Heart left ventricle (tissue), 16 donors: ENCODE data around the gene SEC24A. TPM values are rescaled to one million over a fixed set of nuclear protein-coding genes. Genes with fewer than 3 reads are reported as not detected.

Source experiments
- ATAC-seq, 4 donors: fragments of 200-7000 bp; cut with Tn5 transposase; one replicate each; pipeline ENCODE4 v1.9.1; 2020 to 2022; ENCODE audit warnings: moderate library complexity in 4 of 4, mild to moderate bottlenecking in 3 of 4, moderate number of reproducible peaks in 1 of 4
- DNase-seq, 5 donors: peaks; one replicate each; pipeline ENCODE4 v3.0.0-alpha.2; 2020
- H3K27ac ChIP-seq, 12 donors: fragments of 200-600 bp; sonication (generic) in 4 of 12; one replicate each; pipeline versions ENCODE4 v1.5.0 to v1.8.0; 2016 to 2022; ENCODE audit warnings: mild to moderate bottlenecking in 2 of 12
- H3K27me3 ChIP-seq, 9 donors: fragments of 200-600 bp; sonication (generic) in 2 of 9; one replicate each; pipeline versions ENCODE4 v1.5.1 to v1.8.0; 2016 to 2022; ENCODE audit warnings: mild to moderate bottlenecking in 3 of 9
- H3K36me3 ChIP-seq, 9 donors: fragments of 200-600 bp; sonication (generic) in 2 of 9; one replicate each; pipeline versions ENCODE4 v1.5.0 to v1.8.0; 2018 to 2022; ENCODE audit warnings: mild to moderate bottlenecking in 2 of 9
- H3K4me1 ChIP-seq, 12 donors: fragments of 200-600 bp; sonication (generic) in 4 of 12; one replicate each; pipeline versions ENCODE4 v1.5.0 to v1.8.0; 2016 to 2022; ENCODE audit warnings: mild to moderate bottlenecking in 3 of 12
- H3K4me3 ChIP-seq, 12 donors: fragments of 200-600 bp; sonication (generic) in 4 of 12; one replicate each; pipeline versions ENCODE4 v1.5.0 to v1.8.0; 2017 to 2022; ENCODE audit warnings: mild to moderate bottlenecking in 9 of 12, moderate library complexity in 4 of 12
- H3K9me3 ChIP-seq, 12 donors: fragments of 200-600 bp; sonication (generic) in 4 of 12; one replicate each; pipeline versions ENCODE4 v1.5.0 to v1.8.0; 2016 to 2022; ENCODE audit warnings: mild to moderate bottlenecking in 1 of 12
- POLR2A ChIP-seq, 2 donors: fragments of 450-650 bp; IDR thresholded peaks; one replicate each; pipeline ENCODE4 v1.6.1; 2017; ENCODE audit warnings: antibody characterized with exemption in 2 of 2, mild to moderate bottlenecking in 2 of 2, moderate library complexity in 2 of 2
- WGBS, 4 donors: extraction: QIAGEN DNeasy Blood & Tissue Kit in 2 of 4; methylation state at CpG; one replicate each; pipeline versions ENCODE4 v1.1.5 to v1.1.7; 2013 to 2018; 5-methylcytosine and 5-hydroxymethylcytosine counted together
- intact Hi-C, 10 donors: fragments of 100-400 bp; cut with DNase I; formaldehyde crosslinking; loops; one replicate each; pipeline versions ENCODE4 v1.11.1 to v1.14.2; 2022
- polyA plus RNA-seq, 2 donors: library from polyadenylated mRNA; stranded (reverse); fragments of 200-250 nt; gene quantifications; one replicate each; pipeline ENCODE4 v1.2.3, GENCODE V29; 2013
- total RNA-seq, 9 donors: library from RNA; depleted of rRNA in 2 of 9; stranded (reverse); fragments of >200 nt in 2 of 9; fragmentation: NEBNext Ultra II Directional in 3 of 9; extraction: Animal tissue kit (Norgen Biotek cat#: 25700) in 3 of 9; gene quantifications; one replicate each; pipeline versions ENCODE4 v1.1.0 to v1.2.4, GENCODE V29; 2016 to 2023
- TF ChIP-seq, protein P1 (sequence below), 12 donors: fragments of 200-600 bp; sonication (generic) in 4 of 12; IDR thresholded peaks; one replicate each; pipeline versions ENCODE4 v1.5.0 to v1.8.0; 2018 to 2022; ENCODE audit warnings: antibody characterized with exemption in 12 of 12, mild to moderate bottlenecking in 5 of 12
- donor health status: ischemic (EF 13 %, LVEDD 7.1; RV severe dilation, severe dysfunction).
- donor health status: healthy with polysubstance abuse.
- donor health status: DM: no; HTN: yes; CAD: no.
- donor health status: DM: no; HTN: no; CAD: no.
- donor health status: ischemic (EF 25% LVEDD 6.9; RV normal size, moderate dysfunction).
- donor health status: ischemic (EF 25% LVEDD 5.7; RV mildly dilated, moderate dysfunction).
- donor health status: healthy.
- donor health status: DM: yes; HTN: yes; CAD: no.
- donor health status: ischemic (EF 35%, LVEDD 5.7; RV mildly dilated, moderate dysfunction).
- donor health status: nonischemic (EF 11% LVEDD 7.7; RV severe dilation, severe dysfunction).
- donor health status: DM: yes; HTN: yes; CAD: no.
- donor health status: PGD.
- donor health status: ischemic (EF 29% LVEDD 5.4; RV normal size, mild dysfunction).
- donor health status: nonischemic (EF 23%, LVEDD 6.1; RV moderate dilation, normal function).

The SEC24A gene
- total and polyA plus RNA-seq, 11 donors, result 2.2 to 15.7 (median 8.6) TPM

DNA sequence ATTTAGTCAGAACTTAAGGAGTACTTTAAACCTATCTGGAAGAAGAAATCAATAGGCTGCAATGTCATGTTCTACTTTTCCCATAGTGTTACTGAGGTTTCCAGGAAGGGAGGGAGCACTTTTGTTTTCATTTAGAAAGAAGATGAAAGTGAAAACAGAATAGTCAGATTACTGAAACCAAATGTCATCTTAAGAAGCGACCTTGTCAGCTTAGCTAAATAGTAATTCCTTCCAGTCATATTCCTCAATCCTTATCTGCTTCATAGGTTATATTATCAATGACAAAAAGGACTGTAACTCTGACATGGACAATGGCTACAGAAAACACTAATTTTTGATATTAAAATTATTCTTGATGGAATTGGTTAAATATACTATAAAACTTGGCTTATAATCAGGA is 43.7 kb upstream of the SEC24A start:
- Histone ChIP-seq H3K27me3 (no peaks in the 10 kb centered on the region), H3K9me3 (no peaks in the 10 kb centered on the region), H3K27ac (peak overlapping the region in 1 of 12 donors; percentile 37), H3K4me1 (peaks cover 0 to 14% (median 0%) of the 10 kb centered on the region in 12 donors), H3K36me3 (peaks cover 5 to 87% (median 73%) of the 10 kb centered on the region in 9 donors), H3K4me3 (no peak overlapping the region)
- DNase-seq, result no peak
- no peak for ATAC-seq
- intact Hi-C loops, result no loop called here
- WGBS, 4 donors, result 76 to 90% (median 80%) methylated on average over 1 of the region's 1 CpG
- TF ChIP-seq POLR2A (IDR thresholded peaks at IDR 0.05), result no peak
- TF ChIP-seq, protein P1, sequence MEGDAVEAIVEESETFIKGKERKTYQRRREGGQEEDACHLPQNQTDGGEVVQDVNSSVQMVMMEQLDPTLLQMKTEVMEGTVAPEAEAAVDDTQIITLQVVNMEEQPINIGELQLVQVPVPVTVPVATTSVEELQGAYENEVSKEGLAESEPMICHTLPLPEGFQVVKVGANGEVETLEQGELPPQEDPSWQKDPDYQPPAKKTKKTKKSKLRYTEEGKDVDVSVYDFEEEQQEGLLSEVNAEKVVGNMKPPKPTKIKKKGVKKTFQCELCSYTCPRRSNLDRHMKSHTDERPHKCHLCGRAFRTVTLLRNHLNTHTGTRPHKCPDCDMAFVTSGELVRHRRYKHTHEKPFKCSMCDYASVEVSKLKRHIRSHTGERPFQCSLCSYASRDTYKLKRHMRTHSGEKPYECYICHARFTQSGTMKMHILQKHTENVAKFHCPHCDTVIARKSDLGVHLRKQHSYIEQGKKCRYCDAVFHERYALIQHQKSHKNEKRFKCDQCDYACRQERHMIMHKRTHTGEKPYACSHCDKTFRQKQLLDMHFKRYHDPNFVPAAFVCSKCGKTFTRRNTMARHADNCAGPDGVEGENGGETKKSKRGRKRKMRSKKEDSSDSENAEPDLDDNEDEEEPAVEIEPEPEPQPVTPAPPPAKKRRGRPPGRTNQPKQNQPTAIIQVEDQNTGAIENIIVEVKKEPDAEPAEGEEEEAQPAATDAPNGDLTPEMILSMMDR (IDR thresholded peaks at IDR 0.05), result no peak

DNA sequence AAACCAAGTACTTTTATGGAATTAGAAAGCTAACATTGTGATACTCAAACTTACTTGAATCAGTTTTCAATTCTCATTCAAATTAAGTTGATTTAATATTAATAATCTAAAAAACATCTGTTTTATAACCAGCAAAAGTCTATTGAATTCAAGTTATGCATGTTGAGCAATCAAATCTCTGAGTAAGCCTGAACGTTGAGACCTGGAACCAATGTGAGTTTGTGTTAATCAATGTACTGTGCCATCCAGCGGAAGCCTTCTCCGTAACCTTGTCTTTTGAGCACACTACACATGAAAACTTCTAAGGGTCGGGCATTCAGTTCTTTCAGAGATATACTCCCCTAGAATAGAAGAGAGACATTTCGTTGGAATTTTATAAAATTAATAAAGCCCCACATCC is 41.9 kb upstream of the SEC24A start:
- Histone ChIP-seq H3K27me3 (no peaks in the 10 kb centered on the region), H3K4me1 (peaks cover 0 to 14% (median 0%) of the 10 kb centered on the region in 12 donors), H3K4me3 (no peak overlapping the region), H3K9me3 (no peaks in the 10 kb centered on the region), H3K27ac (no peak overlapping the region), H3K36me3 (peaks cover 5 to 100% (median 91%) of the 10 kb centered on the region in 9 donors)
- ATAC-seq (no peak), DNase-seq (no peak)
- intact Hi-C loops, result no loop called here
- TF ChIP-seq POLR2A (IDR thresholded peaks at IDR 0.05), result no peak
- TF ChIP-seq, protein P1 (IDR thresholded peaks at IDR 0.05), result no peak
- 89 to 93% (median 91%) methylated on average over 5 of the region's 5 CpGs for WGBS, 4 donors

DNA sequence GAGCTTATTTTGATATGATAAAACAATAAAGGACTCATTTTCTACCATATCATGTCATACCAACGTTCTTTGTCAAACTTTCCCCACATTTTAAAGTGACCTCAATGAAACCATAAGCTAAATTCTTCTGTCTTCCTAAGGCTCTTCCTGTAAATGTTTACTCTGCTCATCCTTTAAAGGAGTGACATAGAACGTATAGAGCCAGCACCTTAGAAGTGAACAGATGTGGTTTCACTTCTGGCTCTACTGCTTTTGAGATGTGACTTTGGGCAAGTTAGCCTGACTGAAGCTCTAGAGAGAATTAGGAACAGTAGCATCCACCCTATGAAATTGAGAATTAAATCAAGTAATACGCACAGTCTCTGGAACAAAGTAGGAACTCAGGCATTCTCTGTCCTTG is 40.0 kb upstream of the SEC24A start:
- DNase-seq, result no peak
- no peak for ATAC-seq
- intact Hi-C loops, result no loop called here
- Histone ChIP-seq H3K4me3 (no peak overlapping the region), H3K27ac (peak overlapping the region in 3 of 12 donors; percentile 19 to 32 (median 22)), H3K9me3 (no peaks in the 10 kb centered on the region), H3K36me3 (peaks cover 5 to 100% (median 95%) of the 10 kb centered on the region in 9 donors), H3K4me1 (peaks cover 0 to 14% (median 0%) of the 10 kb centered on the region in 12 donors), H3K27me3 (no peaks in the 10 kb centered on the region)
- TF ChIP-seq, protein P1 (IDR thresholded peaks at IDR 0.05), result no peak
- no peak for TF ChIP-seq POLR2A (IDR thresholded peaks at IDR 0.05)
- WGBS, 4 donors, result 83 to 94% (median 92%) methylated on average over 3 of the region's 3 CpGs

DNA sequence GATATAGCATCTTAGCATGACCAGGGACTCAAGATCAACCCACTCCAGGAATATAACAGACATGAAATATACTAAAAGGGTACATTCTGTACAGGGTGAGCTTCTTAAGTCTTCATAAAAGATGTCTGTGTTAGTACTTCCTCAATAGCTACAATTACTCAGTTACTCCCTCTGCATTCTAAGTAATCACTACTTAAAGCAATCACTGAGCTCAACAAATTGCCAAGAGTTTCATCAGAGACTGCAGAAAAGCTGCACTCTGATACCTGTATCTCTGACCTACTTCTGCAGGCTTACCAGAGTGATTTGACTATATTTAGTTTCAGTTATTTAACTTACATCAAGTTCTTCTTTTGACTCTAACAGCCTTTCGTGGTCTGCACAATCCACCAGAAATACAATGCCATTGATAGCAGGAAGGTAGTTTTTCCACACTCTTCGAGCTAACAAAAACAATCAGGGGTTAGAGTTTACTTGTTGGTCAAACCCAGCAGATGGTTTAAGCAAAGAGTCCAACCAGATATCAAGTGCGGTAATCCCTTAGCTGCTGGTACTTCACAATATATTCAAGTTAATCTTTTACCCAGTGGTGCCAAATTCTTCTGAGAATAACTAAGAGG is 39.2 kb upstream of the SEC24A start:
- Histone ChIP-seq H3K9me3 (no peaks in the 10 kb centered on the region), H3K36me3 (peaks cover 1 to 100% (median 96%) of the 10 kb centered on the region in 9 donors), H3K4me3 (no peak overlapping the region), H3K27ac (peak overlapping the region in 4 of 12 donors; percentile 19 to 32 (median 24)), H3K27me3 (no peaks in the 10 kb centered on the region), H3K4me1 (peaks cover 0 to 14% (median 0%) of the 10 kb centered on the region in 12 donors)
- no peak for TF ChIP-seq POLR2A (IDR thresholded peaks at IDR 0.05)
- TF ChIP-seq, protein P1 (IDR thresholded peaks at IDR 0.05), result no peak
- DNase-seq, result no peak
- 49 to 56% (median 56%) methylated on average over 3 of the region's 3 CpGs for WGBS, 4 donors
- intact Hi-C loops, result no loop called here
- ATAC-seq, result peak in 1 of 4 donors; percentile 20
